HG02885 (cell line): ENCODE measurements around the gene LRBA.

Experiments used
- ATAC-seq: cut with Tn5 transposase; IDR thresholded peaks from one replicate; pipeline ENCODE4 v1.9.1; 2021; ENCODE audit warnings: mild to moderate bottlenecking; ENCODE audit not compliant: unreplicated experiment, poor library complexity

The LRBA gene

DNA sequence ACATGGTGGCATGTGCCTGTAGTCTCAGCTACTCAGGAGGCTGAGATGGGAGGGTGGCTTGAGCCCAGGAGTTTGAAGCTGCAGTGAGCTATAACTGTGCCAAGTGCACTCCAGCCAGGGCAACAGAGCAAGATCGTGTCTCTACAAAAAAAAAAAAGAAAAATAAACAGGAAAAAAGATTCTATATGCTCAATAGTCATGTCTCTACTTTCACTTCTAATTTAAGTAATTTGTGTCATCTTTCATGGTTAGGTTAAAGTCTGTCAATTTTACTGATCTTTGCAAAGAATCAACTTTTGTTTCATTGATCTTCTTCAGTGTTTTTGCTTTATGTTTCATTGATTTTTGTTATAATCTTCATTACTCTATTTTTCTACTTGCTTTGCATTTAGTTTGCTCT lies 539.3 kb downstream of the LRBA start:
- ATAC-seq: no peak

DNA sequence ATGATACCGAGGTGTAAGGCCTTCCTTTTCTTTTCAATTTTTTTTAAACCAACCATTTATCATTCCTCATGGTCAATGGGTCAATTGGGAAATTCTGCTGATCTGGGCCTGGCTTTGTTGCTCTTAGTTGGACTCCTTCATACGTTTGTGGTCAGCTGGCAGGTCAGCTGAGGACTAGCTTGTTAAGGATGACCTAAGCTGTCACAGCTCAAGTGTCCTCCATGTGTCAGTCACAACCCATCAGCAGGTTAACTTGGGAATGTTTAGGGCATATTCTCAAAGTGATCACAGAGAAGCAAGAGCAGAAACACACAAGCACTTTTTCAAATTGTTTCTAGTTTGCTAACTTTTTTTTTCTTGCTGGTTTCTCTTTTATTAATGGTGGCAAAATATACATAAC lies 550.6 kb downstream of the LRBA start:
- ATAC-seq: no peak

DNA sequence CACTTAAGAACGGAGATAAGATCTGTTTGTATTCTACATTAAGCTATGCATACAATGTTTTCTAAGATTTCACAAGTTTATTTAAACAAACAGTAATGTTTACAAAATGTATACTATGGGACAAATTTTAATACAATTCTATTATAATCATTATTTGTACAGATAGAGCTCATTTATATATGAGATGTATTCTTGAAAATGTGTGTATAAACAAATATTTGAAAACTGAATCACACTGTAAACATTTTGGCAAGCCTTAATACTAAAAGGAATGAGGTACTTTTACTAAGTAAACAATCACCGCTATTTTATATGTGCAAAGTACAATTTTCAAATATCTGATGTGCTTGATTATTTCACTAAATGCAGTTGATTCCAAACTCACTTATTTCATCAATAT lies 552.3 kb downstream of the LRBA start:
- ATAC-seq: no peak

DNA sequence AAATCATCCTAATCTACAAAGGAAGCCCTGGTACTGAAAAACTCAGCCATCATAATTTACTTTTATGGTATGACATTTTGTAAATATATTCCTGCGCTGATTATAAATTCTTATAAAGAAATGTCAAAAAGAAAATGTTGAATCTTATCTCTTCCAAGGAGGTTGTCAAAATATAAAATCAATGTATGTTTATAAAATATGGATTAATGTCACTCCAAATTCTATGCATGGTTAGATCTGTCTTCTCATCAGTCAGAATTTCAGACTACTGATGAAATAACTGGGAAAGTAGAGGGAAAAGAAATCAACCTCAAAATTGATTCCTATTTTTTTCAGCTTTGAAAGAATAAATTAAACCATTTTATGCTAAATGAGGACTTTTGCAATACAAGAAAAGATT lies 553.1 kb downstream of the LRBA start:
- ATAC-seq: no peak

DNA sequence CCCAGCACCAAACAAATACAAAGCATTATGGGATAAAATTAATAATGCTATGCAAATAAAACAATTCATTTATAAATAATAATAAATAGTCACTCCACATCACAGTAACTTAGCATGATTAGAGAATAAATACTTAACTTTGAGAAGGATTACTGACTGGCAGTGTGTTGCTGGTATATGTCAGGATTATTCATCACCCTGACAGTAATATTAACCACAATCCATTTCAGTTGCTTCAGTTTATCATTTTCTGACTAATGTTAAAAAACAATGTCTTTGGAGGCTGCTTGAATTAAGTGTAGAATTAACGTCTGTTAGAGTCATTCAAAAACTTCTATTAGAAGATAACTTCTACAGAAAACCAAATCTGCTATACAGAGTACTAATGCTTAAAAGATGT lies 557.3 kb downstream of the LRBA start:
- ATAC-seq: no peak

DNA sequence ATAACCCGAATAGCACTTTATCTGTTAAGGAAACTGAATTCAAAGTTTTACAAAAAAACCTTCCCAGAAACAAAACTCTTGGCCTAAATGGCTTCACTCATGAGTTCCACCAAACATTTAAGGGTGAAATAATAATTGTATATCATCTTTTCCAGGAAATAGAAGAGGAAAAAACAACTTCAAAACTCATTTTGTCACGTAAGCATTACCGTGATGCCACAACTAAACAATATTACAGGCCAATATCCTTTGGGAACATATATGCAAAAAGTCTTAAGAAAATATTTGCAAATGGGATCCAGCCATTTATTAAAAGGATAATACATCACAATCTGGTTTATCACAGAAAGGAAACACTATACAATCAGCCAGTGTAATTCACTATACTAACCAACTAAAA lies 563.2 kb downstream of the LRBA start:
- ATAC-seq: no peak

DNA sequence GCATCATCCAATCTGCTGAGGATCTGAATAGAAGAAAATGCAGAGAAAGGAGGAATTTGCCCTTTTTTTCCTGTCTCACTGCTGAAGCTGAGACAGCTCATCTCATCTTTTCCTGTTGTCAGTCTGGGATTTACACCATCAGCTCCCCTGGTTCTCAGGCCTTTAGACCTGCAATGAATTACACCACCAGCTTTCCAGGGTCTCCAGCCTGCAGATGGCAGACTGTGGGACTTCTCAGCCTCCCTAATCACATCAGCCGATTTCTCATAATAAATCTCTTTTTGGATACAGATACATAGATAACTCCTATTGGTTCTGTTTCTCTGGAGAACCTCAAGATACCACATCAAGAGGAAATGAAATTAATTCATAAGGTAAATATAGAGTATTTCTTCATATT lies 567.7 kb downstream of the LRBA start:
- ATAC-seq: no peak

DNA sequence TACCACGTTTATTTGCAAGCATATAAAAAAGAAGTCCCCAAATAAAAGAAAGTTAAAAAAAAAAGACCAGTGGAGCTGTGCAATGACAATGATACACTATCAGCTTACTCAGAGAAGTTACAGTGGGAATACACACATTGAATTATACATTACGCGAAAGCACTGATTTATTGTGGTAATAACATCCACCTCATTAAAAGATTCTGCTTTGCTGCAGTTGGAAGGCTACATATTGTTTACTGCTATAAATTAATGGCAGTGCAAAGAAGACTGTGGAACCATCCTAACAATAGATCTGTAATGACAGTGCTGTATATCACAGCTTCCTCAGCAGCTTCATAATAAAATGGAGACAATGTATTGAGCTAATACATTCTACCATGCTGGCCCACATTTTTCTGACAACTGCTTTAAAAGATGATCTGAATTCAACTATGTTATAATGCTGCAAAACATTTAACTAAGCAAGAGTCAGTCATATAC lies 575.6 kb downstream of the LRBA start:
- no peak for ATAC-seq

DNA sequence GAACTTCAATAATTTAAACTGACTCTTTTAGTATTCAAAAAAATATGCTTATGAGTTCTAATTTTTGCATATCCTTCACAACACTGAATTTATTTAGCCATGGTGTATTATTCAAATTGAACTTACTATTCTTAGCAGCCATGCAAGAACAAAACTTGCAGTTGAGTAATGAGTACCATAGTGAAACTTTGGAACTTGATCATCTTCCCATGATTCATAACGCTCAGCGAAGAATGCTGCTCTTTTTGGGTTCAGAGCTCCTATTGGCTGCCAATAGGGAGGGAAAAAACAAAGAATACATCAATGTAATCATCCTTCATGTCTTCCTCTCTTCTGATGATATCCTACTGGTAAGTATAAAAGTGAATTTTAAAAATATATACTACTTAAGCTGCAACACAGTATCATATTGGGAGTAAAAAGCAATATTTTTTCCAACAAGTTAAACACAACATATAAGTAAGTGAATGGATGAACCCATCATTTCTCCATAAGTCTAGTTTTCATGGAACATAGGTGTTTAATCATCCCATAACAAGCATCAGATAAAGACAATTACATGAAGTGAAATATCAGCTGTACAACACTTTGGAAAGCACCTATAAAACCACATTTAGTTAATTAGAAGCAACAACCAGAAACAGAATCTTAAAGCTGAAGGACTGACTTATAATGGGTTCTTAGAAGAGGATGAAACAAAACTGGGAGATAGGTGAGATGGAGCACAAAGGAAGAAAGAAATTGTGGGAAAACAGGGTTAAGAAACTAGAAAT lies 578.3 kb downstream of the LRBA start:
- no peak for ATAC-seq

DNA sequence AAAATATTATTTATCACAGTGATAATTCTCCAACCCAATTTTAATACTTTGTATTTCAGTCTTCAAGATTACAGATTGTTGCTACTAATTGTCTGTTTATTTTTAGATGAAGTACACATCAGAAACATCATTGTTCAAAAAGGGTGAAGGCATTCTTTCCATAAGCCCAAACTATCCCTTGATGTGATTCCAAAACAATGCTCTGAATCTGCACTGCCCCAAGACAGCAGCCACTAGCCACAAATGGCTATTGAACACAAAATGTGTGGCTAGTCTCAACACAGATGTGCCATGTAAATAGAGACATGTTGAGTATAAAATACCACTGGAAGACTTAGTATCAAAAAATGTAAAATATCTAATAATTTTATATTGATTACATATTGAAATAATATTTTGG lies 583.9 kb downstream of the LRBA start:
- ATAC-seq: no peak

DNA sequence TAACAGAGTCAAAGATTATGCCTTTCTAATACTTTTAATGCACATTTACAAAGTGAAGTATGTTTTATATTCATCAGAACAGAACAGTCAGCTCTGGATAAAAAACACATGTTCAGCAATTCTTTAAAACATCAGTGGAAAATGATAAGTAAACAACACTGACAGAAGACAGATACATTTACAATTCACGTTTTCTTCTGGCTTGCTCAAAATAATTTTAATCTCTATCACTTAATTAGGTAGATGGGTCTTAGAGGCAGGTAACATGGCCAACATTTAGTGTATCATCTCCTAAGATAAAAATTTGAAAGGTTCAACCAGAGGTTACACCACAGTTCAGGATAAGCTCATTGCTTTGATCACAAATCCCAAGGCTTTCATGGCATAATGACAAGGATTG lies 589.9 kb downstream of the LRBA start:
- ATAC-seq: no peak

DNA sequence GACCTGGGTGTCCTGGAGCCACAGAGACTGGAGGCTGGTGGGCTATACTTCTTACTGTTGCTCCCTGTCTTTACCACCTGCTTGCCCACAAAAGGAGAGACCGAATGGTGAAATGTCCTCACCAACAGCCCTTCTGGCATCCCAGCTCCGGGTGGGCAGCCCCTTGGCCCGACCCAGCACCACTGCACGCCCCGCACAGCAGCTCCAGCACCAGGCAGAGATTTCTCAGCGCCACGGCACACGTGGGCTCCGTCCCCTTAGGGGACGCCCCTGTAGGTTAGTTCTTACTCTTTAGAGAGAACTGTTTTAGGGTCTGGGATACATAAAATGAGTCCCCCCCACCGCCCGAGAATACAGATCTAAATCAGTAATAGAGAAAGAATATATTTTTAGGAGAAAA lies 591.6 kb downstream of the LRBA start:
- no peak for ATAC-seq

DNA sequence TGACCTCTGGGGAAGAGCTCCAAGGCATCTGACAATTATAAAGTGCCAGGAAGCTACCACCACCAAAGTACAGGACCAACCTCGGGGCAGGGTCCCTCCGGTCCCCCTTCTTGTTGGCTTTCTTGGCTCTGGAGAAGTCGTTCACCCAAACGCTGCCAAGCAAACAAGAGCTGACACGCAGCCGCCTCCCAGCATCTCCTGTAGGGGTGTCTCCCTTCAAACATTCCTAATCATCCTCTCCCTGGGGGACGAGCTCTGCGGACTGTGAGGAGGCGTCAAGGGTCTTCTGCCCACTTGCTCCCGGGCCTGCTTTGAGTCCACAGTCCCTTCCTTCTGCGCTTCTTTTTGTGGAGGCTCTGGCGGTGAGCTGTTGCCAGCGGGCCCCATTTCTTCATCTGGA lies 592.0 kb downstream of the LRBA start:
- ATAC-seq: no peak

DNA sequence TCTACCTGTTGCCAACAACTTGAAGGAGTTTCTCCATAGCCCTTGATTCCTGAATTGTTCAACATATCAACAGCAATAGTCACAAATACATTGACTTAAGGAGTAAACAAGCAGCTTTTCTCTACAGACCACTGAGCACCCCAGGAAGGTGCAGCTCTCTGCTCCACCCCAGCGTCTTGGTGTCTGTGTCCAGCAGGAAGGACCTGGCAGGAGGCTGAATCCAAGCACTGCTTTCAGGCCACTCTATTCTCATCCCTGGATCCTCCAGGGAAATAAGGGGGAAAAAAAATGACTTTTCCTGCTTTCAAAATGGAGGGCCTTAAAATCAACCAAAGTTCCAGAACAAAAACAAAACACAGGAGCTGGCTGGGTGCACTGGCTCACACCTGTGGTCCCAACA lies 593.5 kb downstream of the LRBA start:
- ATAC-seq: no peak

DNA sequence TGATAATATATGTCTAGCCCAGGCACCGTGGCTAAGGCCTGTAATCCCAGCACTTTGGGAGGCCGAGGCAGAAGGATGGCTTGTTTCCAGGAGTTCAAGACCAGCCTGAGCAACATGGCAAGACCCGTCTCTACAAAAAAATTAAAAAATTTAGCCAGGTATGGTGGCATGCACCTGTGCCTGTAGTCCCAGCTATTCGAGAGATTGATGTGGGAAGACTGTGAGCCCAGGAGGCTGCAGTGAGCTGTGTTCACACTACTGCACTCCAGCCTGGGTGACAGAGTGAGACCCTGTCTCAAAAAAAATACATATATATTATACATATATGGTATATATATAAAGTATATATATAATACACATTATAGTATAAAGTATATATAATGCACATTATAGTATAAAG lies 595.1 kb downstream of the LRBA start:
- no peak for ATAC-seq

DNA sequence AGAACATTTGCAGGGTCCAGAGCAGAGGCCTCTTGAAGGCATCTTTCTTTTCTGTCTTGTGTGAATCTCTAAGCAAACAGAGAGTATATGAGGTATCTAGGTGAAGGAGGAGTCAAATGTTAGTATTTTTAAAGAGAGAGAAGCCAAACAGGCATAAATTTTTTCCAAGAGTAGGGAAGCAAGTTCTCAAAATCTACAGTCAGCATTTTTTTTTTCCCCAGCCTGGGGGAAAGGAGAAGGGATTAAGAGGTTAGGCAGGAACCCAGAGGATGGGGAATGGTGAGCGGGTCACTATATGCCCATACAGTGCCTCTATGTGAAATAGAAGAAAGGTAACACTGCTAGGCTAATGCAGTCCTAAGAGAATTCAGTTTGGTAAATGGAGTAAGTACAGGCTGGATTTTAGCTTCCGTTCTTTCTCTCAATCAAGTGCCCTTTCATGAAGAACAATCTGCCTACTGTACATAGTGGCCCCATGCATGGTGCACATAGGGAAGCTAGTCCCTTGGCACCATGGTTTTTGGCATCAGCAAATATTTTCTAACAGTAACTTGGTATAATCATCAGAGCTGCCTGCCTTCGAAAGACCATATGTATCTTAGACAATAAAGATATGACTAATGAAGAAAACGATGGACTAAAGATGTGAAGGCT lies 596.2 kb downstream of the LRBA start:
- ATAC-seq: no peak

DNA sequence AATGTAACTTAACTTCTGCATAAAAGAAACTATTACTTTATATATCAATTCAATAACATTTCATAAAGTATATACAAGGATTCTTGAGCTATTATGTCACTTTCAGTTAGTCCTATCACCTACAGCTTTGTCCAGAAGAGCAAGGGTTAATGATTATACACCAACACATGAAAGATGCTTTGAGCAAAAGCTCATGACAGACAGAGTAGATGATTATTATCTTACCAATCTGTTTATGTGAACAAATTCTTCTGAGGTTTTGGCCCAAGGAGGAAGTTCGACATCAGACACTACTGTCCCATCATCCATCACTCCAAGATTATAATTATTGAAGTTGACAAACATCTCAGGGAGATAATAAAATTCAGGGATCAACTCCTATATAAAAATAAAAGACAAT lies 599.9 kb downstream of the LRBA start:
- ATAC-seq: no peak

DNA sequence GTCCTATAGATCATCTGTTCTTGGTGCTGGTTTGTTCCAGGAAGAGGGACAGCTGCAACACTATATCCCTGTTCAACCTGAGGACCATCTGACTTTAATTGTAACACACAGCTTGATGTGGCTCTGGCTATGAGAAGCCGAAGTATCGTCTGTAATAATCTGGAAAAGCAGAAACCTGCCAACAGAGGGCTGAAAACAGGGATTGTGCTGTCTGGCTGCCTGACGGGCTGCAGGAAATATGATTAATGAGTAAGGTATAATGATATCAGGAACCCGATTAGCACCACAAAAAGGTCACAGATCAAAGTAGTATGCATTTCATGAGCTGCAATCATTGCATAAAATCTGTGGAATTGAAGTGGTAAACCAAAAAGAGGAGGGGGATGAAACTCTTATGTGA lies 603.6 kb downstream of the LRBA start:
- ATAC-seq: no peak

DNA sequence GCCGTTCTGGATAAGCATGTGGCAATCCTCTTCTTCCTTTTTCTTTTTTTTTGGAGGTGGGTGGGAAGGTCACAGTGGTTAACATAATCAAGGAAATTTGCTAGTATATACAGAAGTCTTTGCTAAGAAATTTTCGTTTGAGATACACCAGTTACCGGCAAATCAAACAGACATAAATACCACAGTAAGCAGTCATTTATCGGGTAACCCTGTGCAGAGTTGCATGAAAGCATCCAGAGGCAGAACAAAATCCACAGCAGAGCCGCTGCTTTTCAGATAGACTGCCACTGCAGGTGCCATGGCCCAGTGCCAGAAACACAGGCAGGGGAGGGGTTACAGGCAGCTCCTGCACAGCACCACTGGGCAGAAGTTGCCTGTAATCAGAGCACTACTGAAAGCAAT lies 612.2 kb downstream of the LRBA start:
- ATAC-seq: peak; percentile 56

DNA sequence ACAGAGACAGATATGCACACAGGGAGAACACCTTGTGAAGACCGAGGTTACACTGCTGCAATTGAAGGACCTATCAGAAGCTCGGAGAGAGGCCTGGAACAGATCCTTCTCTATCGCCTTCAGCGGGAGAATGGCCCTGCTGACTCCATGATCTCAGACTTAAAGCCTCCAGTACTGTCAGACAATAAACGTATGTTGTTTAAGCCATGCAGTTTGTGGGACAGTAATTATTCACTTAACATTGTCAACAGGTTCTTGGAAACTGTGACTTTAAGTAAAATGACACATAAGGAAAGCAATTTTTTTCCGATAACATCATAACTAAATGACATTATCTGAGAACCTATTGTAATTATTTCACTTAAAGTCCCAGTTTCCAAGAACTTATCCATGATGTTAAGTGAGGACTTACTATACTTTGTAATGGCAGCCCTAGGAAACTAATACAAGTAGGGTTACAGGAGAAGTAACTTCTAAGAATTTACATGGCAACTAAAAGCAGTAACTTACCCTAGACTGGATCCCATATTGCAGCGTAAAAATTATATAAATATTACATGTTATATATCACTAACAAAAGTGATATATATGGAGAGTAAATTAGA lies 613.9 kb downstream of the LRBA start:
- ATAC-seq: no peak

DNA sequence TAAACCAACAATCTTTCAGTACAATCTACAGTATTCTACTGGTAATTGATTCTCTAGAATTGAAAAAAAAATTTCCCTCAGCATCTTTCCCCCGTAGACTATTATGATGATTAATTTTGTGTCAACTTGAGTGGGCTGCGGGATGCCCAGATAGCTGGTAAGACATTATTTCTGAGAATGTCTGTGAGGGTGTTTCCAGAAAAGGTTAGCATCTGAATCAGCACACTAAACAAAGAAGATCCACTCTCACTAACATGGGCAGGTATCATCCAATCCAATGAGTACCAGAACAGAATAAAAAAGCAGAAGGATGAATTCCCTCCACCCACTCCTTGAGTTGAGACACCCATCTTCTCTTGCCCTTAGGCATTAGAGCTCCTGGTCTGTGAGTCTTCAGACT lies 619.2 kb downstream of the LRBA start:
- no peak for ATAC-seq

DNA sequence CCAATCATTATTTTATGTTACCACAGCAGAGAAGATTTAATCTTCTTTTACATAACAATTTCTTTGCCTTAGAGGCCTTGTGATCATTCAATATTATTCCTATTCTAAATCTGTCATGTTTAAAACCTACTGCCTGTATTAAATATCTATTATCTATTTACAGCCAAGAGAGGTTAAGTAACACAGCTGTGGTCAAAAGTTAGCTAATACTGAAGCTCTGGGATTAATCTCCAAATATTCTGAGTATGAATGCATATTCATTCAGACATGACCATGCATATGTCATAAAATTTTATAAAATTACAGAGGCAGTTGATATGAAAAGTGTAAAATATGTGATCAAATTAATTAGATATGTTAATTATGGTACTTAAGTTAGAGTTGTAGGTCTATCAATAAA lies 621.0 kb downstream of the LRBA start:
- ATAC-seq: no peak
